ENCODE data around the gene CCRL2.
"Not testable (repeated sequence)": the region's sequence is repeated elsewhere in the genome, so short reads cannot be mapped to it uniquely, and the experiment has no call there.

Gene CCRL2

GRCh38 chr3:46429250-46429649 is 22.2 kb downstream of the CCRL2 start:
- no peak for DNase-seq (ENCODE audit: low spot score)

GRCh38 chr3:46429671-46430070 is 22.6 kb downstream of the CCRL2 start:
- DNase-seq (ENCODE audit: low spot score), result no peak

GRCh38 chr3:46430879-46431278 is 23.8 kb downstream of the CCRL2 start:
- not testable (repeated sequence) for DNase-seq (ENCODE audit: low spot score)

GRCh38 chr3:46431905-46432304 is 24.8 kb downstream of the CCRL2 start:
- not testable (repeated sequence) for DNase-seq (ENCODE audit: low spot score)

- DNase-seq (ENCODE audit: low spot score), result not testable (repeated sequence)
These were observed 26.1 kb downstream of the CCRL2 start for GRCh38 chr3:46433118-46433517.

GRCh38 chr3:46433841-46434240 is 26.8 kb downstream of the CCRL2 start:
- no peak for DNase-seq (ENCODE audit: low spot score)

GRCh38 chr3:46435081-46435726 is 28.1 kb downstream of the CCRL2 start:
- no peak for DNase-seq (ENCODE audit: low spot score)

- no peak for DNase-seq (ENCODE audit: low spot score)
These were observed 31.8 kb downstream of the CCRL2 start for GRCh38 chr3:46438831-46439230.

GRCh38 chr3:46440531-46441294 is 33.7 kb downstream of the CCRL2 start:
- no peak for DNase-seq (ENCODE audit: low spot score)

- no peak for DNase-seq (ENCODE audit: low spot score)
These were observed 35.8 kb downstream of the CCRL2 start for GRCh38 chr3:46442576-46443530.

- DNase-seq (ENCODE audit: low spot score), result no peak
These were observed 40.3 kb downstream of the CCRL2 start for GRCh38 chr3:46447228-46447985.

- no peak for DNase-seq (ENCODE audit: low spot score)
These were observed 41.7 kb downstream of the CCRL2 start for GRCh38 chr3:46448721-46449120.

GRCh38 chr3:46449755-46450552 is 42.9 kb downstream of the CCRL2 start:
- DNase-seq (ENCODE audit: low spot score), result peak; percentile 50

GRCh38 chr3:46453526-46454208 is 46.6 kb downstream of the CCRL2 start:
- no peak for DNase-seq (ENCODE audit: low spot score)

GRCh38 chr3:46454209-46454595 is 47.1 kb downstream of the CCRL2 start:
- DNase-seq (ENCODE audit: low spot score), result no peak

- no peak for DNase-seq (ENCODE audit: low spot score)
These were observed 47.5 kb downstream of the CCRL2 start for GRCh38 chr3:46454606-46455005.

GRCh38 chr3:46455231-46456115 is 48.4 kb downstream of the CCRL2 start:
- no peak for DNase-seq (ENCODE audit: low spot score)

GRCh38 chr3:46456118-46456517 is 49.1 kb downstream of the CCRL2 start:
- no peak for DNase-seq (ENCODE audit: low spot score)
